Neural progenitor cell (in vitro differentiated cells): Measurements from ENCODE around the gene PCLAF.

ENCODE experiments used
- CTCF ChIP-seq: fragments of 200-600 bp; sonication (generic); IDR thresholded peaks from 2 replicates; pipeline ENCODE4 v1.5.1; 2017; ENCODE audit warnings: antibody characterized with exemption, mild to moderate bottlenecking
- EZH2 ChIP-seq: fragments of 200-600 bp; sonication (generic); IDR thresholded peaks from 2 replicates; pipeline ENCODE4 v1.6.1; 2017; ENCODE audit warnings: antibody characterized with exemption, mild to moderate bottlenecking, moderate library complexity
- EZH2phosphoT487 ChIP-seq: fragments of 200-600 bp; sonication (generic); IDR thresholded peaks from 2 replicates; pipeline ENCODE4 v1.6.1; 2017; ENCODE audit warnings: antibody characterized with exemption

DNA sequence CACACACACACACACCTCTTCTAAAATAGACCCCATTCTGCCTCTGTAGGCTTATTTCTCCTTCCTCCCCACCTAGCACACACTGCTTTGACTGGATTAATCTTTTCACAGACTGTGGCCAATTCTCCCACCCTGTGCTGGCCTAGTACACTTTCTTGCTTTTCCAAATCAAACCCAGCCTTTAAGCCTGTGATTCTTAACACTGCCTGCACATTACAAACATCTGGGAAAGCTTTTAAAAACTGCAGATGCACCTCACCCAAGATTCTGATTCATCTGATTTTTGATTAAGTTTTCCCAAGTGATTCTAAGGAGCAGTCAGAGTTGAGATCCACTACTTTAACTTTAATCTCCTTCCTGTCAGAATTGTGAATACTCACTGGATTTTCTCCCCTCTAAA is 38.0 kb downstream of the PCLAF start:
- TF ChIP-seq CTCF (no peak), EZH2phosphoT487 (no peak), EZH2 (no peak)
